Neural cell (in vitro differentiated cells): ENCODE results near the gene DNAH10.

ENCODE experiments used
- CTCF ChIP-seq: fragments of 450-650 bp; IDR thresholded peaks from 2 replicates; pipeline ENCODE4 v1.5.1; 2014; ENCODE audit warnings: antibody characterized with exemption, mild to moderate bottlenecking, moderate library complexity; ENCODE audit not compliant: poor library complexity, severe bottlenecking
- EP300 ChIP-seq: fragments of 450-650 bp; conservative IDR thresholded peaks from 2 replicates; pipeline ENCODE4 v1.6.1; 2014; ENCODE audit warnings: antibody characterized with exemption, mild to moderate bottlenecking, moderate library complexity; ENCODE audit not compliant: poor library complexity, severe bottlenecking
- EZH2 ChIP-seq: fragments of 200-600, 300-800 bp; shearing (Covaris generic), sonication (generic); IDR thresholded peaks from 2 replicates; pipeline ENCODE4 v1.6.1; 2014; ENCODE audit warnings: antibody characterized with exemption, low read length, borderline replicate concordance, mild to moderate bottlenecking; ENCODE audit not compliant: insufficient read depth, poor library complexity, severe bottlenecking
- POLR2AphosphoS5 ChIP-seq: IDR thresholded peaks from 2 replicates; pipeline ENCODE4 v1.6.1; 2012
- RAD21 ChIP-seq: fragments of 450-650 bp; conservative IDR thresholded peaks from 2 replicates; pipeline ENCODE4 v1.6.1; 2014; ENCODE audit warnings: antibody characterized with exemption, mild to moderate bottlenecking, moderate library complexity
- REST ChIP-seq: IDR thresholded peaks from 2 replicates; pipeline ENCODE4 v1.6.1; 2012; ENCODE audit warnings: borderline replicate concordance
- SMC3 ChIP-seq: fragments of 450-650 bp; conservative IDR thresholded peaks from 2 replicates; pipeline ENCODE4 v1.6.1; 2014; ENCODE audit warnings: antibody characterized with exemption, mild to moderate bottlenecking, moderate library complexity; ENCODE audit not compliant: poor library complexity
- TAF1 ChIP-seq: IDR thresholded peaks from 2 replicates; pipeline ENCODE4 v1.6.1; 2012; ENCODE audit warnings: low read depth

- TF ChIP-seq CTCF = no peak
- TF ChIP-seq EZH2 = no peak
- TF ChIP-seq SMC3 = no peak
- no peak for TF ChIP-seq REST
- no peak for TF ChIP-seq POLR2AphosphoS5
- TF ChIP-seq EP300 = no peak
- no peak for TF ChIP-seq RAD21
- TF ChIP-seq TAF1 = no peak
These were observed 28.9 kb downstream of the DNAH10 start for GRCh38 chr12:123790905-123791467.
